ENCODE results near the gene IFT122.
"Not testable (repeated sequence)": the region's sequence is repeated elsewhere in the genome, so short reads cannot be mapped to it uniquely, and the experiment has no call there.

The IFT122 gene

GRCh38 chr3:129540776-129541516 is 100.9 kb downstream of the IFT122 start:
- no peak for DNase-seq (ENCODE audit: low read depth)

- no peak for DNase-seq (ENCODE audit: low read depth)
These were observed 102.7 kb downstream of the IFT122 start for GRCh38 chr3:129542747-129543146.

- DNase-seq (ENCODE audit: low read depth): no peak
These were observed 103.2 kb downstream of the IFT122 start, which contains the start of gene H1-8 for GRCh38 chr3:129543156-129543790. TSS of gene H1-8 (plus strand) at chr3:129543175. CDS start at chr3:129543219, 44 bp downstream.

- DNase-seq (ENCODE audit: low read depth): no peak
These were observed 104.0 kb downstream of the IFT122 start for GRCh38 chr3:129543999-129544398.

GRCh38 chr3:129545951-129546350 is 105.9 kb downstream of the IFT122 start:
- DNase-seq (ENCODE audit: low read depth): not testable (repeated sequence)

GRCh38 chr3:129547241-129547640 is 107.2 kb downstream of the IFT122 start:
- DNase-seq (ENCODE audit: low read depth): no peak

- DNase-seq (ENCODE audit: low read depth): no peak
These were observed 108.3 kb downstream of the IFT122 start for GRCh38 chr3:129548104-129548965.

- DNase-seq (ENCODE audit: low read depth): no peak
These were observed 109.2 kb downstream of the IFT122 start for GRCh38 chr3:129549006-129549800.

GRCh38 chr3:129549805-129550204 is 109.8 kb downstream of the IFT122 start:
- DNase-seq (ENCODE audit: low read depth): no peak

GRCh38 chr3:129552287-129553050 is 112.4 kb downstream of the IFT122 start:
- no peak for DNase-seq (ENCODE audit: low read depth)

- DNase-seq (ENCODE audit: low read depth): no peak
These were observed 113.1 kb downstream of the IFT122 start for GRCh38 chr3:129553171-129553570.

- DNase-seq (ENCODE audit: low read depth): no peak
These were observed 113.7 kb downstream of the IFT122 start for GRCh38 chr3:129553719-129554118.

GRCh38 chr3:129554356-129555152 is 114.5 kb downstream of the IFT122 start:
- DNase-seq (ENCODE audit: low read depth): no peak

GRCh38 chr3:129555153-129555550 is 115.1 kb downstream of the IFT122 start:
- no peak for DNase-seq (ENCODE audit: low read depth)

GRCh38 chr3:129555616-129556357 is 115.8 kb downstream of the IFT122 start:
- no peak for DNase-seq (ENCODE audit: low read depth)

GRCh38 chr3:129556358-129556695 is 116.3 kb downstream of the IFT122 start:
- no peak for DNase-seq (ENCODE audit: low read depth)

GRCh38 chr3:129556890-129557547 is 117.0 kb downstream of the IFT122 start:
- DNase-seq (ENCODE audit: low read depth): no peak

GRCh38 chr3:129557548-129557894 is 117.5 kb downstream of the IFT122 start:
- no peak for DNase-seq (ENCODE audit: low read depth)

Measured in activated T-helper 1 cell treated with Interleukin-2 at 50 U/mL for 16 hours (primary cell).